NCI-H345 treated with DMSO at 0.1 percent for 48 hours (cell line): ENCODE measurements around the gene SLC25A26.

Experiments
- DNase-seq: peaks from one replicate; lab custom pipeline; 2025; ENCODE audit not compliant: unreplicated experiment; lab: John Stamatoyannopoulos, UW

SLC25A26 gene

DNA sequence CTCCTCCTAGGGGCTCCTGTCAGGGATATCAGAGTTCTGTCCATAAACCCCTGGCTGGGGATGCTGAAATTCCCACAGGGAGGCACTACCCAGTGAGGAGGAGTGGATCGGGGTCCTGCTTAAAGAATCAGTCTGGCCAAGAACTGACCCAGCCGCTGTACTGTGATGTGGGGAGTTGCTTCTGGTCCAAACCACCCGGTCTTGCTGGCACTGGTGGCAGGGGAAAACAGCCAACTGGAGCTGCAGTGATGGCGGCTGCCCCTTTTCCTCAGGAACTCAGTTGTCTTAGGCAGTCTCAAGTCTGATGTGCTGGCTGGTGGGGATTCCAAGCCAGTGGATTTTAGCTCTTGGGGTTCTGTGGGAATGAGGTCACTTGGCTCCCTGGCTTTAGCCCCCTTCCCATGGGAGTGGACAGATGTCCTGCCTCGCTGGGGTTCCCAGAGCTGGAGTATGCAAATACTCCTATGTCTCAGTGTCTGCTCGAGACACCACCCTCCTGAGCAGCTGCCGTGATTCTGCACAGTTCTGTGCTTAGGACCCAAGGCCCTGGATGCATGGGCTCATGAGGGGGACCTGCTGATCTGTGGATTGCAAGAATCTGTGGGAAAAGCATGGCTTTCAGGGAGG is 97.1 kb downstream of the SLC25A26 start:
- DNase-seq: no peak

DNA sequence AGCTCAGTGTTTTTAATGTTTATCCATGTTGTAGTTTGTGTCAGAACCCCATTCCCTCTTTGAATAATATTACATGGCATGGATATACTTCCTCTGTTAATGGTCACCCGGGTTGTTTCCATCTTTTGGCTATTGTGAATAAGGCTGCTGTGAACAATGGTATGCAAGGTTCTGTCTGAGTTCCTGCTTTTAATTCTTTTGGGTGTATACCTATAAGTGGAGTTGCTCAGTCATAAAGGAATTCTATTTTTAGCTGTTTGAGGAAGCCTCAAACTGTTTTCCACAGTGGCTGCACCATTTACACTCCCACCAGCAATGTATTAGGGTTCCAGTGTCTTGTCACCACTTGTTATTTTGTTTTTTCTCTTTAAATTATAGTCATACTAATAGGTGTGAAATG is 99.6 kb downstream of the SLC25A26 start:
- no peak for DNase-seq

DNA sequence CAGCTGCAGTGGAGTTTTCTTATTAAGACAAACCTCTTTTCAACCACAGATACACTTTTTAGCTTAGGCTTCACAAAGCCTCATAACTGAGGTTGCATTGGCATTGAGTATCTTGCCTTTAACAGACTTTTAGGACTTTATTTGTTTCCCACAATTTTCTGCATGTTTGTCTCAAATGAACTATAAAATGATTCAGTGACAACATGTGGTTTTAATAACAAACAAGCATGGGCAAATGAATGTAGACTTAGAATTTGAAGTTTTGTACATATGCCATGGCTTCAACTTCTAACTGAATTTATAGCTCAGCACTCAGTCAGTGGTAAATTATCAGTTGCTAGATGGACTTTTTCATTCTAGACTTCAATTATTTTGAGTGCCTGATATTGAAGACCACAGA is 101.6 kb downstream of the SLC25A26 start:
- DNase-seq: no peak

GRCh38 chr3:66326340-66326739 is 105.5 kb downstream of the SLC25A26 start:
- DNase-seq: no peak

DNA sequence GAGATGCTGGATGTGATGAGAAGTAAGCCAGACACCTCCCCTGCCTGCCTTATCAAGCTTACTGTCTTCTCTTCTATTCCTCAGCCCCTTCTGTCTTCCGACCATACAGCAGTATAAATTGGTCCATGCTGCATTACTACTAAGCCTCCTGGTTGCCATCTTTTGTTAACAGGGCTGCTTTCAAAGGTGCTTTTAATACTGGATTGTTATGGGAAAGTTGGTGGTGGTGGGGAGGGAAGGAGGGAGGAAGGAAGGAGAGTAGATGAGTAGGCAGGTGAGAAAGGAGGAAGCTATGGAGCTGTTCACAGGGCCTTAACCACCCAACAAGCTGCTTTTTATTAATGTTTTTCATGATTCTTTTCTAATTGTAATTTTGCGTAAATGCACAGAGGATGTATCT is 114.9 kb downstream of the SLC25A26 start:
- DNase-seq: no peak

DNA sequence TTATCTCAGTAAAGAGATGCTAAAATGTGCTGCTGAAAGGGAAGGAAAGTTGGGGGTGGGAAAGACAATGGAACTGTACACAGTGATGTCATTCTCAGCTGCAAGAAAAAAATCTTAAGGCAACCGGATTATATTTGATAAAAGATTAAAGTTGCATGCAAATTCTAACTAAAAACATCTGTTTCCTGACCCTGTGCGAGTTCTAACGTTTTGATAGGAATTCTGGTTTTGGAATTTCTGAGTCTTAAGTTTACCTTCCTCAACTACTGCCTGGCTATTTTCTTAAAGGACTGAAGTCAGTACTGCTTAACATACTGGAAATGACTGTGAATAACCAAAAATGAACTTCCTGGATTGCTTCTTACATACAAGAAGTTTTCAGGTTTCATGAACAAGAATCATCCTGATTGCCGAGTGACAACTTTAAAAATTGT is 115.5 kb downstream of the SLC25A26 start:
- no peak for DNase-seq

DNA sequence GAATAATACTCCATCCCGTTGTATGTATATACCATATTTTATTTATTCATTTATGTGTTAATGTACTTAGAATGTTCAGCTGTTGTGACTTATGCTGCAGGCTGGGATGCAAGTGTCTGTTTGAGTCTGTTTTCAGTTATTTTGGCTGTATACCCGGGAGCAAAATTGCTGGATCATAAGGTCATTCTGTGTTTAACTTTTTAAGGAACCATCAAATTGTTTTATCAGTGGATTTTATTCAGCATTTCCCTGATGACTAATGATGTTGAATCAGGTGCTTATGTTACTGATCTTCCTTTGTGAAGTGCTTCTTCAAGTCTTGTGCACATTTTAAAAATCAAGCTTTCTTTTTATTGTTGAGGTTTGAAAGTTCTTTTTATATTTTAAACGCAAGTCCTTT is 118.1 kb downstream of the SLC25A26 start:
- no peak for DNase-seq

DNA sequence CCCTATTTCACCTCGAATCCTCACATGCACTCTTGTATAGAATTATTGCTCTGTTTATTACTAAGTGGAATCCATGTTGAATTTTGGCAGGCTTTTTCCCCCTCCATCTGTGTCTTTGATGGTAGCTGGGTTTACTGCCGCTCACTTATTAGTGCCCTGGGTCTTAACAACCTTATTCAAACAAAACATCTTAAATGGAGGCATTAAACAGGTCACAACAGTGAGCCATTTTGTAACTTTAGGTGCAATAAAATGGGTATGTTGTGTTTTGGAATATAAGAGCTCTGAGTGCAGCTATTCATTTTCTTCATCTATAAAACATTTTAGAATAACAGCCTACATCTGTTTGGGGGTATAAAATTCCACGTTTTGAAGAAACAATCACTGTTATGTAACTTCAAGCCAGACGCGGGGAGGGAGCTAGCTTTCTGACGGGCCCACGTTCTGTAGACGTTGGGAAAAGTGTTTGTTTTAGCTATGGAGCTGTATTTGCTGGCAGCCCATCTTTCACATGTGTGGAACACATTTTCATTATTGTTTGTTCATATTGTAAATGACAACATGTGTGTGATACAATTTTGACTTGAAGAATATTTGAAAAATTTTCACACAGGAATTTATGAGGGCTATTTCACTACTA is 122.0 kb downstream of the SLC25A26 start:
- no peak for DNase-seq

DNA sequence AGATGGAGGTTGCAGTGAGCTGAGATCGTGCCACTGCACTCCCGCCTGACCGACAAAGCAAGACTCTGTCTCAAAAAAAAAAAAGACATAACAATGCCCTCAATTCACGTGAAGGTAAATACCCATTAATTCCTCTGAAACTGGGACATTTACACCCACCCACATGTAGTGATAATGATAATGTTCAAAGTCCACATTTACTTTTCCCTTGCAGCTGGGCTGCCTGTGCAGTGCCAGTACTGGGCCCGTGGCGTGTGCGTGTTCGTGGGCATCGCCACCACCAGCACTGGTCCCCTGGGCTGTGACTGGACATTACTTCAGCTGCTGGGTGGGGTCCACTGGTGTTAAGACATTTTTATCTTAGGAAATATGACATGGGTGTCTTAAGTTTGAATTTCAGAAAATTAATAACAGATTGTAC is 123.6 kb downstream of the SLC25A26 start:
- DNase-seq: no peak

DNA sequence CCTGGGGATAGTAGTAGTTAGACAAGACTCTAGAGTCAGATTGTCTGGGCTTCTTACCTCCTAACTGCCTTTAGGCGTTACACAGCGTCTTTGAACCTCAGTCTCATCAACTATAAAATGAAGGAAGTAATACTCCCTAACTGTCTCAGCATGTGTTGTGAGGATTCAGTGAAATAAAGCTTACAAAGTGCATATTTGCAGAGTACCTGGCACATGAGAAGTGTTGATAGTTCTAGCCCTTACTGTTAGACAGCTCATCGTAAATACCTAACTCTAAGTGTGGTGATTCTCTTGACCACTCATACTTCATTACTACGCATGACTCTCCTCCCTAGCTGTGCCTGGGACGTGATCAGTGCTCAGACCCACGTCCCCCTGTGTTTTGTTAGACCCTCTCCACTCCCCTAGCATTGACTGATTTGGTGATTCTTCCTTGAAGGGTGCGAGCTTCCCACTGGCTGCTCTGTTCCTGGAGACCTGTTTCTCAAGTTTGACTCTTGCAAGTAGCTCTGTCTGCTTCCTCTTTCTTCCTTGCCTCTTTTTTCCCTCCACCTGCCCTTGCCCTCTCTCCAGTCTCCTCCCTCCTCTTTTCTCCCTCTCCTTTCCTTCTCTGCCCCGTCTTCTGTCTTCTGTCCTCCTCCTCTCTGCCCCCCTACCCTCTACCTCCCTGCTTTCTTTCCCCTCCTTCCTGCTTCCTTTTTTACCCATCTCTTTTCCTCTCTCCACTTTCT is 124.2 kb downstream of the SLC25A26 start:
- DNase-seq: no peak

DNA sequence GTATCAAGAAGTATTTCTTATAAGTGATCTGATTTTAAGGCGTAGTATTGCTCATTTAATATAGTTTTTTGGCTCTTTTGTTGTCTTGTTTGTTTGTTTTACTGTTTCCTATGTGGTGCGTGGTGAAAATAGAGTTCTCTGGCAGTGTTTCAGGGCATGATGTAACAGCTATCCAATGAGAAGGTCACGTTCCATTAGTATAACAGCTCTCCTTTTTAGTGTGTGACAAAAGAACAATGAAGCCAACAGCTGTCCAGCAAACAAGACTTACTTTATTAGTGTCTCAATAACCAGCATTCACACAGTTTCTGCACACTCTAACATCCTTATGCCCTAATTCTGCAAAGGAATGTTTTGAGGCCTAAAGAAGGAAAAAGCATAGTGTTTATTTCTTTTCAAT is 127.9 kb downstream of the SLC25A26 start:
- DNase-seq: no peak

GRCh38 chr3:66350601-66351000 is 129.8 kb downstream of the SLC25A26 start:
- no peak for DNase-seq

GRCh38 chr3:66353039-66353438 is 132.2 kb downstream of the SLC25A26 start:
- DNase-seq: no peak

DNA sequence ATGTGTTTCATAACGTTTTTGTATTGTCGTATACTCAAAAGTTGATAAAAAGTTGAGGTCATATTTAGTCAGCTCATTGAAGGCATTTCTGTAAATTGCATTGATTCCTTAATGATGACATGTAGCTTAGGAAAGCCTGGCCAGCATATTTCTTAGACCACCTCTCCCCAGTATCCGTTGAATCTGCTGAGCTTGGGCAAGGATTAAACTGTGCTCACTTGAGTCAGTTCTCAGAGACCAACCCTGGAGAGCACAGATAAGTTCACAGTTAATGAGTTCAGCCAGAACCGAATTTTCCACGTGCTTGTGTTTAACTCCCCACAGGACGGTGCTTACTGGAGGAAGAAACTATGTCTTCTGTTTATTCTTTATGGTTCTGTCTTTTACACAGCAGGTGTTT is 132.7 kb downstream of the SLC25A26 start:
- DNase-seq: no peak

DNA sequence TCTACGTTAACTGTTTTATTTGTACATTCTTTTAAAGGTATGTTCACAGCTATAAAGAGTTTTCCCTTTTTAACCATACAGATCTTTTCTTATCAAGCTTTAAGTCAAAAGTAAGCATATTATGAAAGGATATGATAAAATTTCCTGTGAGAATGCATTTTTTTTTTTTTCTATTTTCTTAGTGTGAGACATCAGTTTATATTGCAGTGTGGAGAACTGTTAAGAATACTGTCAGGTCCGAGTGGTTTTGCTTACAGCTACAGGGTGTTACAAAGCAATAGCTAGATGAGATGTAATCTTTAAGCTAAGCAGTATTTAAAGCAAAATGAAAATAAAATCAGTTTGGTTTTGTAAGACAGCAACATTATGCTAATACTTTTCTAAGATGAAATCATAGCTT is 133.2 kb downstream of the SLC25A26 start:
- DNase-seq: no peak

DNA sequence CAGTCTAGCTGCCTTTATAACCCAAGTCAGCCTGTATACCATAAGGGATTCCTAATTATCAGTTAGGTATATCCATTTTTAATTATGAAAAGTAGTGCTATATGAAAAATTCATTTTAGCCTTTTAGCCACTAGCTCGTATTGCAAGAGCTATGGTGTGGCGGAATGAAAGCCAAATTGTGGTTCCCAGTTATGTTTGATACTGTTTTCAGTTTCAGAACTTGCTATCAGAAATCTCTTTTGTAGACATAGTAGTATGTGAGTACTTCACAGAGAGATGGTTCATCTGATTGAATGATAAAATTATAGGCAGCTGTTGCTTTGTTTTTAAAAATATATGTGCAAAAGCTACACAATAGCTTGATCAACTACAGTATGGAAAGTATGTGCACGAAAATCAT is 134.6 kb downstream of the SLC25A26 start:
- no peak for DNase-seq

- DNase-seq: no peak
Measured at GRCh38 chr3:66355997-66356396, 135.2 kb downstream of the SLC25A26 start.

DNA sequence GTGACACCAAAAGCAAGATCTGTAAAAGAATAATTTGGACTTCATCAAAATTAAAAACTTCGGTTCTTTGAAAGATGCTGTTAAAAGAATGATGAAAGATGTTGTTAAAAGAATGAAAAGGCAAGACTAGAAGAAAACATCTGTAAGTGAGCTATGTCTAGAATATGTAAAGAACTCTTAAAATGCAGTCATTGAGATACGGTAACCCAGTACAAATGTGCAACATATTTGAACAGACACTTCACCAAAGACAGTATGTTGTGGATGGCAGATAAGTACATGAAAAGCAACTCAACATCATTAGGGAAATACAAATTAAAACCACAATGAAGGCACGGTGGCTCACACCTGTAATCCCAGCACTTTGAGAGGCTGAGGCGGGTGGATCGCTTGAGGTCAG is 140.6 kb downstream of the SLC25A26 start:
- no peak for DNase-seq

GRCh38 chr3:66362541-66362941 is 141.7 kb downstream of the SLC25A26 start:
- DNase-seq: no peak

DNA sequence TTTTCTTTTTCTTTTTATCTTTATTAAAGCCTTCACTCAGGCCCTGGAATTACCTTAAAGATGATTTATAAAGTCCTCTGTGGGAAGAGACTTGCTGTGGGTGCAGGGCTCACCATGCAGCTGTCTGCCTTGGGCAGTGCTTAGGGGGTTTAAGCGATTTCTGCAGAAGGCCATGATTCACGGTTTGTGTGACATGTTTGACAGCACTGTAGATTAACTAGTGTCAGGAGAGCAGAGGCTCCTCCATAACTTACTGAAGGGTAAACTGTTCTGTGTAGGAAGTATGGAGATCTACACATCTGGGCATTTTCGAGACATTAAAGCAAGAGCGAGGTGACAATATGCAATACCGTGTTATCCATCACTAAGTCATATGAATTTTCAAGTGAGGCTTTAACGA is 142.3 kb downstream of the SLC25A26 start:
- no peak for DNase-seq

DNA sequence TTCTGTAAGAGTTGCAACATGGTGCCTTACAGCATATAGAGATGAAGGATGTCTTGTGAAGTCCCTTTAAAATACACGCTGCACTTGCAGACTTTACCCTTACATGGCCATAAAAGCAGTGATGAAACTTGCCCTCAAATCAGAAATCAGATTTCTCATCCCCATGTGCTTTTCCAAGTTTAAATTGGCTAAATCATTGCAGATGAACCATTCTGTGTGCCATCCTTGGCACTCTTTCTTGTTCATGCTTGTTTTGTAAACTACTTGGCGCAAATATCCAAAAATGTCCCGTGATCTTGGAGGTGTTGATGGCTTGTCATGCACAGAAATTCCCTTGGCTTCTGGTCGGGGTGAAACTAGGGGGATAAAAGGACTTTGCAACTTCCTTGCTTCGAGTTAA is 144.3 kb downstream of the SLC25A26 start:
- DNase-seq: no peak

- no peak for DNase-seq
Measured at GRCh38 chr3:66366747-66367146, 145.9 kb downstream of the SLC25A26 start.
